ENCODE results near the gene TEKT3.

The TEKT3 gene

DNA sequence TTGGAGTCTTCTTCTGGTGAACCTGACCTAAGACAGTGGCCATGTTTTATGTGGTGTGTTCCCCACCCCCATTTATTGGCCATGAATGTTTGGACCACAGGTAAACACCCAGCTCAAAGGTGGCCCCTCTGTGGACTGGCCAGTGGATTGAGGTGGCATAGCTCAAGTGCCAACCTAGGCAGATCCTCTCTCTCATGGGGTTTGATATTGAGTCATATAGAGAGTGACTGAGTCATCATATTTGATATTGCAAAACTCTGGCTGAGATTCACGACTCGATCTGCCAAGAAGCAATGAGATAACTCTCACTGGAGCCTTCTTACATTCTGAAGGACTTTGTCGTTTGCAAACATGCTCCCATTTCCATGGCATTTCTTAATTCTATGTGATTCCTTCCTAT lies 10.5 kb upstream of the TEKT3 start:
- peak; percentile 82 for DNase-seq (ENCODE audit: low read depth)
- TF ChIP-seq CTCF (IDR thresholded peaks at IDR 0.05; ENCODE audit: insufficient read depth, low read depth, low read length, missing control alignments) = no peak

DNA sequence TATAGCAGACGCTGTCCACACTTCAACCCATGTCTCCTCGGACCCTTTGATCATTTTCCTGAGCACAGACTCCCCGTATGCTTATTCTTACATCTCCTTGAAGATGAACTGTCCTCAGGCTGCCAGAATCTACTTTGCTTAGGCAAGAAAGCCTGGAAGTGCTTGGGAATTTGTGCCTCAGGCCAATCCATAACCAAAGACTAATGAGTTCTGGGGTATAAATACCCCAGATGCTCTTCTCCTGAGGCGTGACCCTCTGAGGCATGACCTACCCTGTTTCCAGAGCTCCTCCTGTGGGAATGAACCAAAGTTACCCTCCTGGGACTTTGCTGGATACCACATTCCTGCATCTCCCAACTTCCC lies 10.1 kb upstream of the TEKT3 start:
- DNase-seq (ENCODE audit: low read depth) = no peak

More for the DNA sequence above, 10.5 kb upstream of the TEKT3 start:
- H3K4me3 ChIP-seq (ENCODE audit: low read length) = no peak overlapping the region

GRCh38 chr17:15350777-15351477 lies 9.5 kb upstream of the TEKT3 start:
- no peak overlapping the region for H3K4me3 ChIP-seq (ENCODE audit: low read length)
- no peak for TF ChIP-seq CTCF (IDR thresholded peaks at IDR 0.05; ENCODE audit: insufficient read depth, low read depth, low read length, missing control alignments)
- no peak for DNase-seq (ENCODE audit: low read depth)

More for the DNA sequence above, 10.1 kb upstream of the TEKT3 start:
- H3K4me3 ChIP-seq (ENCODE audit: low read length) = no peak overlapping the region
- TF ChIP-seq CTCF (IDR thresholded peaks at IDR 0.05; ENCODE audit: insufficient read depth, low read depth, low read length, missing control alignments) = no peak

GRCh38 chr17:15349119-15349518 lies 7.7 kb upstream of the TEKT3 start:
- no peak for TF ChIP-seq CTCF (IDR thresholded peaks at IDR 0.05; ENCODE audit: insufficient read depth, low read depth, low read length, missing control alignments)
- peak; percentile 57 for DNase-seq (ENCODE audit: low read depth)
- no peak overlapping the region for H3K4me3 ChIP-seq (ENCODE audit: low read length)

DNA sequence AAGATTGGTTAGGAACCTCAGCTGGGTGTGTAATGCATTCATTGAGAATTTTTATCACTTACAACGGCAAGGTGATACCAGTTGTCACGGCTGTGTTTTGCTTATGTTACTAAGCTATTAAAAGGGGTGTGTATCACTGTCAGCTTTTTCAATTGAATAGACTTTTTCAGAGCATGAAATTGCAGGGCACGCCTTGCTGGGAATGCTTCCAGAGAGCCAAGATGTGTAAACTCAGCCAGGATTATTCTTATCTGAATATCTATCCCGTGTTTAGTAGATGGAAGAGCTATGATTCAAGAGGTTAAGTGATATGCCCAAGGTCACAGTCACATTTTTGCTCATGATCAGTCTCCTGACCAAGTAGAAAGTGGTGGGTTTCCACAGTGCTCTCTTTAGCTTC lies 6.6 kb upstream of the TEKT3 start:
- peak; percentile 31 for DNase-seq (ENCODE audit: low read depth)
- no peak for TF ChIP-seq CTCF (IDR thresholded peaks at IDR 0.05; ENCODE audit: insufficient read depth, low read depth, low read length, missing control alignments)
- H3K4me3 ChIP-seq (ENCODE audit: low read length) = no peak overlapping the region

- no peak overlapping the region for H3K4me3 ChIP-seq (ENCODE audit: low read length)
- no peak for DNase-seq (ENCODE audit: low read depth)
- TF ChIP-seq CTCF (IDR thresholded peaks at IDR 0.05; ENCODE audit: insufficient read depth, low read depth, low read length, missing control alignments) = no peak
These were observed 4.7 kb upstream of the TEKT3 start for GRCh38 chr17:15346066-15346595.

DNA sequence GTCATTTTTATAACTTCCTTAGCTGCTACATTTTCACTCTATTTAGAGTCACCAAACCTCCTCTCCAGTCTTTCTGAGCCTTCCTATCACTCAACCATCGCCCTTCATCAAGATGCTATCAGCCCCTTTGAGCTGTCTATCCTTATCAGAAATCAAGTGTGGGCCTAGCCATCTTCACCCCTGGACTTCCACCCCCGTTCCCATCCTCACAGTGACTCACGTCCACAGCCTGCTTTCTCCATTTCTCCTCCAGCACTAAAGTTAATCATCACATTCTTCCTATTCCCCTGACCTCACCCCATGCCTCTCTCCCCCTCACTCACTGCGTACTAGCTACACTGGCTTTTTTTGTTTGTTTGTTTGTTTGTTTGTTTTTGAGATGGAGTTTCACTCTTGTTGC lies 2.4 kb upstream of the TEKT3 start:
- TF ChIP-seq CTCF (IDR thresholded peaks at IDR 0.05; ENCODE audit: insufficient read depth, low read depth, low read length, missing control alignments) = no peak
- DNase-seq (ENCODE audit: low read depth) = peak; percentile 19
- no peak overlapping the region for H3K4me3 ChIP-seq (ENCODE audit: low read length)

Measured in epithelial cell of esophagus (primary cell).